Measurements from ENCODE around the gene LIPA.

DNA sequence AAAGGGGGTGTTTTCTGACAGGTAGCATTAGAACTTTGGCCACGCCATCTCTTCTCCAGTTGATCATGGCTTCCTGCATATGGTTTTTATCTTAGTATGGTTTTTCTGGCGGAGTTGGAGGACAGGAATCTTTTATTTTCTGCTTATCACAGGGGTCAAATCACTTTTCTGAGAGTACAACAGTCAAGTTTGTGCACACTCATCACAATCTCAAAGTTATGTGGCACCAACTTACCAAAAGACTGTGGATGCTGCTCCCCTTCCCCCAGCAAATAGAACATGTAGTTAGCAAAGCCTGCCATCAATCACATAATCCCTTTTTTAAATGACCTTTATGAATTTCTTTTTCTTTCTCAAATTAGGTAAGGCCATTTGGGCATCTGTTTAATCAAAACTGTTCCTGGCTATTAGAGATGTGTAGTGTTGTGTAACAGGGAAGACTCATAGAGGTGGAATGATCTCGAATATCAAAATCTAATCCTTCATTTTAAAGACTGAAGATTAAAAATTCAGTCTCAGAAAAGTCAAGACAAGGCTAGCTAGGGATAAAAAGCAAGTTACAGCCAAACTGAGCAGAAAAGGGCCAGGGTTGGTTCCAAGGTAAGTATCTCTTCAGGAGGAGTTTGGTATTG lies 40.7 kb downstream of the LIPA start:
- no peak for TF ChIP-seq EP300 (IDR thresholded peaks at IDR 0.05)
- TF ChIP-seq, protein P1, sequence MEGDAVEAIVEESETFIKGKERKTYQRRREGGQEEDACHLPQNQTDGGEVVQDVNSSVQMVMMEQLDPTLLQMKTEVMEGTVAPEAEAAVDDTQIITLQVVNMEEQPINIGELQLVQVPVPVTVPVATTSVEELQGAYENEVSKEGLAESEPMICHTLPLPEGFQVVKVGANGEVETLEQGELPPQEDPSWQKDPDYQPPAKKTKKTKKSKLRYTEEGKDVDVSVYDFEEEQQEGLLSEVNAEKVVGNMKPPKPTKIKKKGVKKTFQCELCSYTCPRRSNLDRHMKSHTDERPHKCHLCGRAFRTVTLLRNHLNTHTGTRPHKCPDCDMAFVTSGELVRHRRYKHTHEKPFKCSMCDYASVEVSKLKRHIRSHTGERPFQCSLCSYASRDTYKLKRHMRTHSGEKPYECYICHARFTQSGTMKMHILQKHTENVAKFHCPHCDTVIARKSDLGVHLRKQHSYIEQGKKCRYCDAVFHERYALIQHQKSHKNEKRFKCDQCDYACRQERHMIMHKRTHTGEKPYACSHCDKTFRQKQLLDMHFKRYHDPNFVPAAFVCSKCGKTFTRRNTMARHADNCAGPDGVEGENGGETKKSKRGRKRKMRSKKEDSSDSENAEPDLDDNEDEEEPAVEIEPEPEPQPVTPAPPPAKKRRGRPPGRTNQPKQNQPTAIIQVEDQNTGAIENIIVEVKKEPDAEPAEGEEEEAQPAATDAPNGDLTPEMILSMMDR (IDR thresholded peaks at IDR 0.05), result no peak
- TF ChIP-seq POLR2A (IDR thresholded peaks at IDR 0.05), result no peak
